ENCODE results near the gene CEBPA.

CEBPA gene
- 4.1 to 4.2 reads per million in 2 donors for total RNA-seq

- DNase-seq: peak; percentile 31 to 66 (median 47)
Observed at GRCh38 chr19:33302175-33302973, at the start of gene CEBPA. TSS of gene CEBPA (minus strand) at chr19:33302534. CDS start at chr19:33302414, 120 bp downstream.

- DNase-seq: no peak
Observed at GRCh38 chr19:33350538-33351309, 48.4 kb upstream of the CEBPA start.

- no peak for DNase-seq
Observed at GRCh38 chr19:33349319-33350289, 47.3 kb upstream of the CEBPA start.

GRCh38 chr19:33348301-33349010 lies 46.1 kb upstream of the CEBPA start:
- no peak for DNase-seq

- no peak for DNase-seq
Observed at GRCh38 chr19:33347300-33347699, 45.0 kb upstream of the CEBPA start.

GRCh38 chr19:33346665-33347064 lies 44.3 kb upstream of the CEBPA start:
- no peak for DNase-seq

- DNase-seq: no peak
Observed at GRCh38 chr19:33345163-33345562, 42.8 kb upstream of the CEBPA start.

- DNase-seq: no peak
Observed at GRCh38 chr19:33344573-33344925, 42.2 kb upstream of the CEBPA start.

GRCh38 chr19:33343859-33344572 lies 41.7 kb upstream of the CEBPA start:
- DNase-seq: no peak

- no peak for DNase-seq
Observed at GRCh38 chr19:33343301-33343700, 41.0 kb upstream of the CEBPA start.

GRCh38 chr19:33340991-33341390 lies 38.7 kb upstream of the CEBPA start:
- no peak for DNase-seq

GRCh38 chr19:33339016-33339984 lies 37.0 kb upstream of the CEBPA start:
- DNase-seq: no peak

GRCh38 chr19:33335446-33335845 lies 33.1 kb upstream of the CEBPA start:
- DNase-seq: no peak

- no peak for DNase-seq
Observed at GRCh38 chr19:33334271-33334670, 31.9 kb upstream of the CEBPA start.

GRCh38 chr19:33333642-33334041 lies 31.3 kb upstream of the CEBPA start:
- DNase-seq: no peak

- no peak for DNase-seq
Observed at GRCh38 chr19:33333151-33333550, 30.8 kb upstream of the CEBPA start.

GRCh38 chr19:33332248-33332647 lies 29.9 kb upstream of the CEBPA start:
- no peak for DNase-seq

- DNase-seq: no peak
Observed at GRCh38 chr19:33329736-33330135, 27.4 kb upstream of the CEBPA start.

GRCh38 chr19:33329060-33329459 lies 26.7 kb upstream of the CEBPA start:
- DNase-seq: no peak

- no peak for DNase-seq
Observed at GRCh38 chr19:33325920-33326319, 23.6 kb upstream of the CEBPA start.

Measured in T-helper 2 cell (primary cell).